ENCODE data around the gene ANKRD60. TPM values are rescaled to one million over a fixed set of nuclear protein-coding genes. Genes with fewer than 3 reads are reported as not detected.

ANKRD60 gene
- total RNA-seq, 3 donors from 2014 or later, result not detected

- peaks cover 0 to 20% of the 10 kb centered on the region in 2 donors for H3K27me3 ChIP-seq
- intact Hi-C loops (cut with DNase I; ENCODE audit: low total_unique reads), result no loop called here
- no peaks in the 10 kb centered on the region for H3K36me3 ChIP-seq
- H3K9me3 ChIP-seq, result no peaks in the 10 kb centered on the region
- DNase-seq (ENCODE audit: low spot score in 2 of 2), result no peak
- no peak overlapping the region for H3K27ac ChIP-seq
- H3K4me1 ChIP-seq, result no peaks in the 10 kb centered on the region
- TF ChIP-seq POLR2AphosphoS5 (IDR thresholded peaks at IDR 0.05) (no peak), POLR2A (IDR thresholded peaks at IDR 0.05) (no peak)
- TF ChIP-seq, protein P1, sequence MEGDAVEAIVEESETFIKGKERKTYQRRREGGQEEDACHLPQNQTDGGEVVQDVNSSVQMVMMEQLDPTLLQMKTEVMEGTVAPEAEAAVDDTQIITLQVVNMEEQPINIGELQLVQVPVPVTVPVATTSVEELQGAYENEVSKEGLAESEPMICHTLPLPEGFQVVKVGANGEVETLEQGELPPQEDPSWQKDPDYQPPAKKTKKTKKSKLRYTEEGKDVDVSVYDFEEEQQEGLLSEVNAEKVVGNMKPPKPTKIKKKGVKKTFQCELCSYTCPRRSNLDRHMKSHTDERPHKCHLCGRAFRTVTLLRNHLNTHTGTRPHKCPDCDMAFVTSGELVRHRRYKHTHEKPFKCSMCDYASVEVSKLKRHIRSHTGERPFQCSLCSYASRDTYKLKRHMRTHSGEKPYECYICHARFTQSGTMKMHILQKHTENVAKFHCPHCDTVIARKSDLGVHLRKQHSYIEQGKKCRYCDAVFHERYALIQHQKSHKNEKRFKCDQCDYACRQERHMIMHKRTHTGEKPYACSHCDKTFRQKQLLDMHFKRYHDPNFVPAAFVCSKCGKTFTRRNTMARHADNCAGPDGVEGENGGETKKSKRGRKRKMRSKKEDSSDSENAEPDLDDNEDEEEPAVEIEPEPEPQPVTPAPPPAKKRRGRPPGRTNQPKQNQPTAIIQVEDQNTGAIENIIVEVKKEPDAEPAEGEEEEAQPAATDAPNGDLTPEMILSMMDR (IDR thresholded peaks at IDR 0.05), result no peak
- no peak overlapping the region for H3K4me3 ChIP-seq
These were observed 18.1 kb downstream of the ANKRD60 start for GRCh38 chr20:58210398-58210747.

- H3K27me3 ChIP-seq, result peaks cover 0 to 20% of the 10 kb centered on the region in 2 donors
- TF ChIP-seq, protein P1 (IDR thresholded peaks at IDR 0.05), result peak; percentile 98 to 100 (median 100)
- peak in 2 of 3 donors; percentile 21 to 48 for TF ChIP-seq POLR2AphosphoS5 (IDR thresholded peaks at IDR 0.05)
- no peak for TF ChIP-seq POLR2A (IDR thresholded peaks at IDR 0.05)
- no peak overlapping the region for H3K27ac ChIP-seq
- DNase-seq (ENCODE audit: low spot score in 2 of 2), result peak; percentile 60 to 87
- H3K9me3 ChIP-seq, result no peaks in the 10 kb centered on the region
- no peaks in the 10 kb centered on the region for H3K36me3 ChIP-seq
- intact Hi-C loops (cut with DNase I; ENCODE audit: low total_unique reads), result no loop called here
- no peak overlapping the region for H3K4me3 ChIP-seq
- no peaks in the 10 kb centered on the region for H3K4me1 ChIP-seq
These were observed 18.6 kb downstream of the ANKRD60 start for GRCh38 chr20:58209652-58210397.

- H3K4me1 ChIP-seq, result no peaks in the 10 kb centered on the region
- H3K9me3 ChIP-seq, result no peaks in the 10 kb centered on the region
- H3K36me3 ChIP-seq, result no peaks in the 10 kb centered on the region
- no peak overlapping the region for H3K4me3 ChIP-seq
- H3K27me3 ChIP-seq, result peaks cover 0 to 15% of the 10 kb centered on the region in 2 donors
- intact Hi-C loops (cut with DNase I; ENCODE audit: low total_unique reads), result no loop called here
- H3K27ac ChIP-seq, result no peak overlapping the region
- DNase-seq (ENCODE audit: low spot score in 2 of 2), result no peak
- TF ChIP-seq POLR2AphosphoS5 (IDR thresholded peaks at IDR 0.05) (no peak), POLR2A (IDR thresholded peaks at IDR 0.05) (no peak)
These were observed 19.5 kb downstream of the ANKRD60 start for GRCh38 chr20:58208944-58209343.

DNA sequence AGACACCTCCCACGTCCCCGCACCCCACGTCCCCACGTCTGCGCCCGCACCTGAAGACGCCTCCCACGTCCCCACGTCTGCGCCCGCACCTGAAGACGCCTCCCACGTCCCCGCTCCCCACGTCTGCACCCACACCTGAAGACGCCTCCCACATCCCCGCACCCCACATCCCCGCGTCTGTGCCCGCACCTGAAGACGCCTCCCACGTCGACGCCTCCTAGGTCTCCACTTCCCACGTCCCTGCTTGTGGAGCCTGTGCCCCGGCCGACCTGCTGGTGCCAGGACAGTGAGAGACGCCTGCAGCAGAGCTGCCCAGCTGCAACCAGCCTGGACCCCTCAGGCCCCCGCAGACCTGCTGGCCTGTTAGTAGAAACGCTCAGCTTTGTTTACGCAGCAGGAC, 22.6 kb downstream of the ANKRD60 start:
- no peak for TF ChIP-seq POLR2AphosphoS5 (IDR thresholded peaks at IDR 0.05)
- TF ChIP-seq, protein P1 (IDR thresholded peaks at IDR 0.05), result no peak
- no peak for TF ChIP-seq POLR2A (IDR thresholded peaks at IDR 0.05)
- no peaks in the 10 kb centered on the region for H3K4me1 ChIP-seq
- H3K9me3 ChIP-seq, result no peaks in the 10 kb centered on the region
- no peak overlapping the region for H3K27ac ChIP-seq
- H3K36me3 ChIP-seq, result no peaks in the 10 kb centered on the region
- intact Hi-C loops (cut with DNase I; ENCODE audit: low total_unique reads), result no loop called here
- H3K4me3 ChIP-seq, result no peak overlapping the region
- H3K27me3 ChIP-seq, result peaks cover 0 to 9% of the 10 kb centered on the region in 2 donors
- DNase-seq (ENCODE audit: low spot score in 2 of 2), result no peak

- TF ChIP-seq, protein P1 (IDR thresholded peaks at IDR 0.05), result no peak
- TF ChIP-seq POLR2AphosphoS5 (IDR thresholded peaks at IDR 0.05) (no peak), POLR2A (IDR thresholded peaks at IDR 0.05) (no peak)
- Histone ChIP-seq H3K4me1 (no peaks in the 10 kb centered on the region), H3K4me3 (no peak overlapping the region), H3K9me3 (no peaks in the 10 kb centered on the region), H3K27ac (no peak overlapping the region), H3K27me3 (no peaks in the 10 kb centered on the region), H3K36me3 (no peaks in the 10 kb centered on the region)
- intact Hi-C loops (cut with DNase I; ENCODE audit: low total_unique reads), result no loop called here
- no peak for DNase-seq (ENCODE audit: low spot score in 2 of 2)
These were observed 26.4 kb downstream of the ANKRD60 start for GRCh38 chr20:58202044-58202443.

Measured in breast epithelium (tissue), 4 donors.